GM21447 (cell line): ENCODE results near the gene TBC1D1.
A peak's percentile ranks its signal among the peaks of the same experiment; 100 is the strongest.

Experiments used
- ATAC-seq: cut with Tn5 transposase; IDR thresholded peaks from one replicate; pipeline ENCODE4 v1.9.1; 2021; ENCODE audit not compliant: unreplicated experiment

TBC1D1 gene

DNA sequence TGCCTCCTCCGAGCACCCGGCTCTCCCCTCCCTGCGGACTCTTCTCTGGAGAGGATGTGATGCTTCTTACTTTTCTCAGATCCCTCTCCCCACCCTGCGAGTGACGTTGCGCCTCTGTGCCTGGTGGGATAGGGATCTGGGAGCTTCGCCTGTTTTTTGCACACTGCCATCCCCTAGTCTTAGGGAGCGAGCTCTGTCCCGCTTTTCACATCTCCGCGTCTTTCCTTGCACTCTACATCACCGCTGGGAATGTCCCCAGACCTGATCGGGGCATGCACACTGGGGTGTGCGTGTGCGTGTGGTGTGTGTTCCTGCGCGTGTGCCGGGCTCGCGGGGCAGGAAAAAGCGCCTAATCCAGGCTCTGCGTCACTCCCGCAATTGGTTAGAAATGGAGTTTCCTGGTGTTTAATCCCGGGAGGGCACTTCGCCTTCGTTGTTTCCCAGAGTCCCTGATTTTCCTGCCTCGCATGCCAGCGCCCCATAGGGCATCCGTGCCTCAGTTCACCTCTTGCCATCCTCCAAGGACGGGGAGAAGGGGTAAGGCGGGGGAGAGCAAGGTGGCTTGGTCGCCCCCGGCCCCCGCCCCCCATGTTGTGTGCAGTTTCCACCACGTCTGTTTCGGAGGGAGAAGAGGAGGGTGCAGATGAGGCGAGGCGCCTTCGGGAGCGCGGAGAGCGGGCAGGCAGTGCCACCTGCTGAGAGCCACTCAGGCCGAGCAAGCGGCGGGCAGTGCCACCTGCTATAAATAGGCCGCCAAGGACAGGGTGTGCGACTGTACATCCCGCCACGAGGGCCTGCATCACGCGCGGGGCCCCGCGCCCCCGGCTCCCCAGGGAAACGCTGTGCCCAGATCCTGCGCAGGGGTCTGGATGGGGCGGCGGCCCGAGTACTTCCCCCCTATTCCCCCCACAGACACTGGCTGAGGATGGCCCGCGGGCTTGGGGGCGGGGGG lies 759 bp upstream of the TBC1D1 start:
- peak; percentile 2 for ATAC-seq

DNA sequence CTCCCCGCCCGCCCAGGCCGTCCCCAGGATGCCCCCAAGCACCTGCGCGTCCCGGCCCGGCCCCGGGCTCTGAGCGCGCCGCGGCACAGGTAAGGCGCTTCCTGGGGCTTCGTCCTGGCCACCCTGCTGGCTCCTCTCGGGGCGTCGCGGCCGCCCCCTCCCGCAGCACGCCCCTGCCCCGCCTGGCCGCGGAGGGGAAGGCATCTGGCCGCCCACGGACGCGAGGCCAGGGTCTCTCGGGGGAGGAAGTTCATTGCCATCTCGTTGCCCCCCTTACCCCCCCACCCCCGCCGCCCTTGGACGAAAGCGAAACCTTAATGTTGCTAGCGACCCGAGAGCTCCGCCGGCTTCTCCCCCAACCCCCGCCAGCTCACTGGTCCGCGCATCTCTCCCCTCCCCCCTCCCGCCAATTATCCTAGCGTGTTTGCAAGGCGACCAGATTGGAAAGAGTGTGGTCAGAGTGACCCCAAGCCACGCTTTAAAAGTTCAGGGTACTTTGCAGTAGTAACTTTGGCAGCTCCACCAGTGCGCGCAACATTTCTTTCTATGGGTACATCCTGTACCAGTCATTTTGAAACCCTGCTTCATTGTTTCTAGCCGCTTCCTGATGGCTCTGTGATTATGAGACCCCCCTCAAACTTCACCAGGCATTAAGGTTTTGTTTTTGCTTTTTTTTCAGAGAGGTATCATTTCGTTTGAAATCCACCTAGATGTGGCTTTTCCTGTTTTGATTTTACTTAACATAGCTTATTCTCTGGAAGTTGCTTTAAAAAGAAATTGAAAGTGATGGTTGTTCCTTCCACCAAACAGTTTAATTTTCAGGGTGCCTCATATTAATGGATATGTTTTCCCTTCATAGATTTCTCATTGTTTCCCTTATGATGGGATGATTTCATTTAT lies 626 bp downstream of the TBC1D1 start:
- ATAC-seq, result peak; percentile 62

DNA sequence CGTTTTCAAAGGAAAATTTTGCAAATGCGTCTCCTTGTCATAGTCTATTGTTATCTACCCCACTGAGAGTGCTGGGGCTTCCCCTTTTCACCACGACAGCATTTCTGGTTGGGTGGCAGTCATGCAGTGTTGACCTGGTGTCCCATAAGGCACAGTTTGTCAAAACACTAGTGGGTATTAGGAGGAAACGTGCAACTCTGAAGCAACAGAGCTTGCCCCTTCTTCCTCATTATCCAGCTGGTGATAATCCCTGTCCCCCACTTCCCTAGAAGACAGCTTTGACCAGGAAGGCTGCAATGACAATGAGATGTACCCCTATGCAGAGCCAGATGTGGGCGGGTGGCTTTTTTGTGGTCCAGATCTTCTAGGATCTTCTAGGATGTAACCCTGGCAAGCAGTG lies 1.8 kb downstream of the TBC1D1 start:
- peak; percentile 56 for ATAC-seq

DNA sequence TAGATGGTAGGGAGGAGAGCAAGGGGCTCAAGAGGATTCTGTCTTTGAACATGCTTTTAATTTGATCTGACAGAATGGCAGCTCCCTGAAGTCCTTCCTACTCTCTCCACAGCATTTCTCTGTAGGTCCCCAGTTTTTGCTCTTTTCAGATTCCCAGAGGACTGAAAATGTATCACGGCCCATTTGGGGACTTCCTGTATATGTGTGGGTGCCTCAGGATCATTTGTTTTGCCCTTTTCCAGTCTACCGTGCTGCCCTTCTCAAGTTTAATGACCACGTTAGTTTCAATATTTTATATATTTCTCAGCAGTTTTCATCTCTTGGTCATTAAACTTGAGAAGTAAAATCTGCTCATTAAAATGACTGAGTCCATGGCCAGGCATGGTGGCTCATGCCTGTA lies 2.3 kb downstream of the TBC1D1 start:
- ATAC-seq, result no peak

DNA sequence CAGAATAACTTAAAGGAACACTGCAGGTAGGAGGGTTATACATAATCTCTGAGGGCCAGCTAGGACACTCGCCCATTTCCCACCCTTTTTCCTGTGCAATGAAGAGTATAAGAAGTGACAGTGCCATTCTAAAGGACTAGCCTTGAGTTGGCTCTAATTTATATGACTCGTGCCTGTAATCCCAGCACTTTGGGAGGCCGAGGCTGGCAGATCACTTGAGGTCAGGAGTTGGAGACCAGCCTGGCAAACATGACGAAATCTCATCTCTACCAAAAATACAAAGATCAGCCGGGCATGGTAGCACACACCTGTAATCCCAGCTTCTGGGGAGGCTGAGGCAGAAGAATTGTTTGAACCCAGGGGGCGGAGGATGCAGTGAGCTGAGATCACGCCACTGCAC lies 4.4 kb downstream of the TBC1D1 start:
- no peak for ATAC-seq

DNA sequence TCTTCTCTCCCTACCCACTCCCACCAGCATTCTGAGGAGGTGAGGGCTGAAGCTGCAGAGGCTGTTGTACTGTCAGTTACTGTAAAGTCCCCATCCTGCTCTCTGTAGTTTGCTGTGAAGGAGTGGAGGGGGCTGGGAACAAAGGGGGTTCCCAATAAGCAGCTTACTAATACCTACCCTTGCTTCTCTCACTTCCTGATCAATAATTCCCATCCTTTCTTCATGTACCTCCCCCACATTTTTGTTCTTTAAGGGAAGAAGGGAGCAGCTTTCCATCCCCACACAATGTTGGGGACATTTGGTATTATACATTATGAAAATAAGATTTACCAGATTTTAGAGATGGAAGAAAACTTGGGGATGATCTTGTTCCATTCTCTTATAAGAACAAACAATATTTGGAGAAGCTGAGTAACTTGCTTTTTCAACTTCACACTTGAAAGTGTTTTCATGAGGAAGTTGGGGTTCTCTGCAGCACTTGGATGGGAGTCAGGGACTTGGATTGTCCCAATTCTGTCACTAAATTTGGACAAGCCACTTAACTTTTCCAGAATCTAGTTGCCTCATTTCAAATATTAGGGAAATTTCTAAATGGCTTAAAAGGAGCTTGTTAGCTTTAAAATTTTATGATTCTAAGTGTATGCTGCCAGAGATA lies 5.4 kb downstream of the TBC1D1 start:
- no peak for ATAC-seq

DNA sequence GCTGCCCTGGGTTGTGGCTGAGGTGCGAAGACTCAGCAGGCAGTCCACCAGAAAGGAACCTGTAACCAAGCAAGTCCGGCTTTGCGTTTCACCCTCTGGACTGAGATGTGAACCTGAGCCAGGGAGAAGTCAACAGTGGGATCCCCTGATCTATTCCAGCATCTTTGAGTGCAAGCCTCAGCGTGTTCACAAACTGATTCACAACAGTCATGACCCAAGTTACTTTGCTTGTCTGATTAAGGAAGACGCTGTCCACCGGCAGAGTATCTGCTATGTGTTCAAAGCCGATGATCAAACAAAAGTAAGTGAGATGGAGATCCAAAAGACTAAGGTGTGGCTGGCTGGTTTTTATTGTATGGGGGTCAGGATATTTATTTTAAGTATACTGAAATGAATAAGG lies 11.3 kb downstream of the TBC1D1 start:
- no peak for ATAC-seq

DNA sequence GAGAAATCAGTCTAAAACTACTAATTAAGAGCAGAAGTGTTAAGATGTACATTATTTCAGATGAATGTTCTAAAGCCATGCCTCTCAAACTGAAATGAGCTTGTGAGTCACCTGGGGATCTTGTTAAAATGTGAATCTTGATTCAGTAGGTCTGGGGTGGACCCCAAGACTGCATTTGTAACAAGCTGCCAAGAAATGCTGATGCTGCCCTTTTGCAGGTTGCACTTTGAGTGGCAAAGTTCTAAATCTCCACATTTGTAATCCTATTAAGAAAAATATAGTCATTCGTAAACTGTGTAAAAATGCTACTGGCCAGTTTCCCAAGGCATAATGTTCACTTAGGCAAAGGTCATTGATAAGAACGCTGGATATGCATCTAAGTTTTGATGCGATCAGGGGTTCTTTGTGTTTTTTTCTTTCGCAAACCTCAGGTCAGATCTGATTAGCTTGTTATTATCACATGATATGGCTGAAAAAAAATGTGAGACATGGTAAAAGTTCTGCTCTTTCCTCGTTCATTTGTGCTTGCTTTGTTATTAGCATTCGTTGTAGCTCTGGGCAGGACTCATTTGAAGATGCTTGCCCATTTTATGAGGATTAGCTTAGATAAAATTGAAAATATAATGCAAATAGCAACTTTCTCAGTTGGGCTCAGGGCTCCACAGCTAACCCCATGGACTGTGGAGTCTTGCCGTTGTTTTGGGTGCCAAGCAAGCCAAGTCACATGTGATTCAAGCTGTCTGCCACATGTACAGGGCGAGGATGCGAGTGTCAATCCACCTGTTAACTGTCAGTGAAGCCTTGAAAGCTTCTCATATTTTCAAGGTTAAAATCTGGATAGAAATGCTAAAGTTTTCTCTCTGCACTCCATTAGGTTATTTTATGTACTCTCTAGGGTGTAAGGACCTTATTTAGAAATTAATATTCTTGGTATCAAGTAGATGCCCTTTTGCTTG lies 12.1 kb downstream of the TBC1D1 start:
- ATAC-seq, result no peak

DNA sequence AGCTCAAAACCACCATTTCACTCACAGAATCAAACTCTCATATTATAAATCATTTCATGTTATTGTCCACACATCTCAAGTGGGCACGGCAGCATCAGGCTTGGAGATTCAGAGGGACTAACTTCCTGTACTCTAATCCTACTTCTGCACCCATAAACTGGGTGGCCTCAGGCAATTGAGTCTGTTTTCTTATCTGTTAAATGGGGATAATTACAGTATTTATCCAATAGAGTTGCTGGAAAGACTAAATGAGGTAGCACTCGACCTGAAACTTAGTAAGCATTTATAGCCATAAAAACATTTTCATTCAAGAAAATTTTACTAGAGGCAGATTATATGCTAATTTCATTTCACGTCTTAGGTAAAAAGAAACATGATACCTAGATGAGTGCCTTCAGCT lies 13.0 kb downstream of the TBC1D1 start:
- ATAC-seq, result no peak

DNA sequence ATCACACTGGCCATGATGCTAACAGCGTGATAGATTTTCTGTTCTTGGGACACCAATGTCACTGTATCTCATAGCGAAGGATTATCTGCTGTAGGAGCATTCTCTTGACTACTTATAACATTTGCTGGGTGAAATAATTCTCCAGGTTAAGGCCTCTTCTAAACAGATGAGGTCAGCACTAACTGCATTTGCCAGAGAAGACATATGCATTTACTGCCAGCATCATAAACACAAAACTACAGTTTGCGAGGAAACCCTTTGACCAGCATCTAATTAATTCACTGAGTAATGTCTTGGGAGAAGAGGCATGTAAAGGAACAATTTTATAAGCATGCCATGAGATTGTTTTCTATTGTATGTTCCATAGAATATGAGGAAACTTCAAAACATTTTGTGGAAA lies 13.9 kb downstream of the TBC1D1 start:
- ATAC-seq, result no peak

DNA sequence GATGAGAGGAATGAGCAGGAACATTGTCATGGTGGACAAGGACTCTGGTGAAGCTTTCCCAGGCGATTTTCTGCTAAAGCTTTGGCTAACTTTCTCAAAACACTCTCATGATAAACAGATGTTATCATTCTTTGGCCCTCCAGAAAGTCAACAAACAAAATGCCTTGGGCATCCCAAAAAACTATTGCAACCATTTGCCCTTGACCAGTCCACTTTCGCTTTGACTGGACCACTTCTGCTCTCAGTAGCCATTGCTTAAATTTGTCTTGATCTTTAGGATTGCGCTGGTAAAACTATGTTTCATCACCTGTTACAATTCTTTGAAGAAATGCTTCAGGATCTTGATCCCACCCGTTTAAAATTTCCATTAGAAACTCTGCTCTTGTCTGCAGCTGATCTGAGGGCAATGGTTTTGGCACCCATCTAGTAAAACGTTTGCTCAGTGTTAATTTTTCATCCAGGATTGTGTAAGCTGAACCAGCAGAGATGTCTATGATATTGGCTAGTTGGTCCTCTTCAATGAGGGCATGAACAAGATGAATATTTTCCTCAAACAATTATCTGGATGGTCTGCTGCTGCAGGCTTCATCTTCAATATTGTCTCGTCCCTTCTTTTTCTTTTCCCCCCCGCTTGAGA lies 14.8 kb downstream of the TBC1D1 start:
- ATAC-seq, result no peak

DNA sequence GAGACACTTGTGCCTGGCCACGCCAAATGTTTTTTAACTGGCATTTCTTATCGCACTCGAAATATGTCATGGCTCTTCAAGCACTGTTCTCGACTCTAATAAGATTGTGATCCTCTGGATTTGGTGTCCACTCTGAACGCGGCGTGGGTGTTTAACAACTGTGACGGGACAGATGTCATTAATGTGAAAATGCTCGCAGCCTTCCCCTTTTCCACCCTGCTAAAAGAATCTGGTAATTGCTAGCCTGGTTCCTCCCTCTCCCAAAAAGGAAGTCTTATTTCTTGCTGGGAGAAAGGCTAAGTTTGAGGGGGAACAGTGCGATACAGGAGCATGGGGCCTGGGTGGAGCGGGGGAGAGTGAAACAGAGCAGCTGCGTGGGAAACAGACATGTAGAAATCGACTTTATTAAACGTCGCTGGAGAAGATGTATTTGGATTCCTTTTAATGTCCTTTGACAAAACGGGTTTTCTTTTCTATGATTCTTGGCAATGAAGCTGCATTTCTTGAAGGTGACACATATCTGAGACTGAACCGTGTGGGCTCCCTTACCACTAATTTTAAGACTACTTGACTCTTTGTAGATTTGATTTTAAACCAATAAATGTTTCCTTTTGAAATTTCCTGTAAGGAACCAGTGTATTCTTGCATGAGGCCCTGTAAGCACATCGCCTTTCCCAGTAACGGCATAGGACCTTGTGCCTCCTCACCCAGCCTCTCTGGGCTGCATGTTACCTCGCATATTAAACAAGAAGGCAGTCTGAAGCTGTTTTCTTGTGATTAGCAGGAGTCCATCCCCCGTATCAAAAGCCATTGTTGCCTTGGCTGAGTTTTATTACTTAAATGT lies 17.8 kb downstream of the TBC1D1 start:
- no peak for ATAC-seq

DNA sequence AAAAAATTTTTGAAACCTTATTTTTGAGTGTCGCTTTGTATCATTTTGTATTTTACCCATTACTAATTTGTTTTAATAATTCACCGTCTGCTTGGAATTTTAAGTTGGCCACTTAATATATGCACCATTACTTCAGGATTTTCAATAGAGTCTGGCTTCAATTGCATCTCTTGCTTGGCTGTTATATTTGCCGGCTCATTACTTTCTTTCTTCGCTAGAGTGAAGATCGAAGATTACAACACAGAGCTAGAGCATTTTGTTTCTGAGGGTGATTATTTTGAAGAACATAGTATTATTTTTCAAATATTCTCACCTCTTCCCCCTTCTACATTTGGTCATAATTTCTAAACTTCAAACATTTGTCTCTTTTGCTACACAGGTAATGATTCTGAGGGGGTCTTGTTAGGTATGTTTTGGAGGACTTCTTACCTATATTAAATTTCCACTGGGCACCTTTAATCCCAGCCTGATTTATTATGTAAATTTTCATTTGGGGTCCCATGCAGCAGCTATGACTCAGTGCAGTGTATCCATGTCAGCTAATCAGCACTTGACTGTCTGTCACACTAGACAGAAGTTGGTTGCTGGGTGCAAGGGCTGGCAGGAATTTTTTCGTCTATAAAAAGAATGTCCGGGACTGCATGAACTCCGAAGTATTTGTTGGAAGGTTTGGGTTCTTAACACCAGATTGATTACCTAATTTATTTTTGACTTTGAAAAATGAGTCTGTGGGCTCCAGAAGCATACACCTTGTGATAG lies 18.6 kb downstream of the TBC1D1 start:
- no peak for ATAC-seq

DNA sequence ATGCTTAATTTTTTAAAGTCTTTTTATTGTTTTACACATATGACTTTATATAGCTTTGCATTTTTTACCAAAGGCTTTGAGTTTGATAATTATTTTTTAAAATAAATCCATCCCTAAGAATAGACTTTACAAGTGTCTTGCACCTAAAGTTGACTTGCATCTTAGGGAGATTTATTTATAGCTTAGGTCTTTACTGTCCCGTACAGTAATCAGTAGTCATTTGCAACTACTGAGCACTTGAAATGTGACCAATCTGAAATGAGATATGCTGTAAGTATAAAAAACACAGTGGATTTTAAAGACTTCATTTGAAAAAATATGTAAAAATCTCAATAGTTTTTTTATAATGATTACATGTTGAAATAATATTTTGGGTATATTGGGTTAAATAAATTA lies 19.2 kb downstream of the TBC1D1 start:
- ATAC-seq, result no peak

DNA sequence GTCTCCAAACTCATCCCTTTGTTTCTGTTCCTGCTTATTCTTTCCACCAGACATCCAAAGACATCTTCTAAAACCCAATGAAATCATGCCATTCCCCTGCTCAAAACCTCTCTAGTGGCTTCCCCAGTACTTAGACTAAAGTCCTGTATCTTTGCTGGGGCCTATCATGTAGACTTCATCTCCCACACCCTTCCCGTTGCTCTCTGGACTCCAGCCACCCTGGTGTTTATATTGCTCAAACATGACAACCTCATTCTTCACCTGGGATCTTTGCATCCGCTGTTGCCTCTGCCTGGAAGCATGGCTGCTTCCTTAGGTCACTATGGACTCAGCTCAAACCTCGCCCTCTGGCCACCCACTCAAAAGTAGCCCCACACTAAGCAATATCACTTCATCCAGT lies 23.7 kb downstream of the TBC1D1 start:
- ATAC-seq, result no peak

DNA sequence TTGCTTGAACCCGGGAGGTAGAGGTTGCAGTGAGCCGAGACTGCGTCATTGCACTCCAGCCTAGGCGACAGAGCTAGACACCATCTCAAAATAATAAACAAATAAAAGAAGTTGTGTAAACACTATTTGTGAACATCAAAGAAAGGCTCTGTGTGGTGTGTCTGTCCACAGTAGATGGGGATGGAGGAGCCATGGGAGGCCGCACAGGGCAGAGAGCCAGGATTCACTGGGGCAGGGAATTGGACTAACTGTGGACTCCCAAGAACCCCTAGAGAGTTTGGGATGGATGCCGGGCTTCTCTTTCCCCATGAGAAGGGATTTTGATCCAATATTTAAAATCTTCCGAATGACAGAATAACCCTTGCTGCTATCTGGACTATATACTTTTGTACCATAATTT lies 26.5 kb downstream of the TBC1D1 start:
- ATAC-seq, result no peak

DNA sequence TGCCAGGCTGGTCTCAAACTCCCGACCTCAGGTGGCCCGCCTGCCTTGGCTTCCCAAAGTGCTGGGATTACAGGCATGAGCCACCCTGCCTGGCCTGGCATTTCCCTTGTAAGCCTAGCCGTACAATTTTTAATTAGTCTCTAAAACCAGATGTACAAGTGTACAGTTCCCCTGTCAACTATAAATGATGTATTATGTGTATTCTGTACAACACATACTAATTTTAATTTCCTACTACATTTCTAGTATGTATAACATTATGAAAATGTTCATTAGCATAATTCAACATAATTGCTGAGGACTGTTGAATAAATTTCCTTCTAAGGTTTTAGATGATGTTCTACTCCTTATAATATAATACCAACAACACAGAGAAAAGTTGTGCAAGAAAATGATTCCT lies 27.8 kb downstream of the TBC1D1 start:
- ATAC-seq, result no peak

DNA sequence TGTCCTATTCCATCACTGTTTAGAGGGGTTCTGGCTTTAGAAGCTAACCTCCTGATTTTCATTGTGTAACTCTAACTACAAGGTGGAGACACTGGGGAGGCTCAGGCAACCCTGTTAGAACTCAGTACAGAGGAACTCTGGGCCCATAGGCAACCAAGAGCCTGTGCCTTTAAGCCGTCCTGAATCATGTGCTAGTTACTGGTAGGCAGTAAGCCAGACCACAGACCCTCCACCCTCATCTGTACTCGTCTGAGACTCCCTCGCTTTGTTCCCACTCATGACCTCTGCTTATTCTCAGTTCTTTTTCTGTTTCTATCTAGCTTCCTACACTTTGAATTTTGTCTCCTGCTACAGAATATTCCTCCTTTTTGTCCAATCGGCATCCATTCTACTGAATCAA lies 31.4 kb downstream of the TBC1D1 start:
- ATAC-seq, result no peak
